Esophagus muscularis mucosa (tissue), 4 donors: ENCODE measurements around the gene DLG1.

Experiments
- CTCF ChIP-seq, 3 experiments: fragments of 200-600 bp in 2 of 3; fragments of 450-650 bp in 1 of 3; sonication (generic) in 2 of 3; IDR thresholded peaks; one replicate each; pipeline ENCODE4 v1.5.1; 2017 to 2019; ENCODE audit warnings: antibody characterized with exemption in 3 of 3, mild to moderate bottlenecking in 2 of 3, moderate library complexity in 1 of 3
- EP300 ChIP-seq: sonication (generic); formaldehyde crosslinking; IDR thresholded peaks from one replicate; pipeline ENCODE4 v1.6.1; 2017; ENCODE audit warnings: antibody characterized with exemption
- POLR2A ChIP-seq: fragments of 450-650 bp; IDR thresholded peaks from one replicate; pipeline ENCODE4 v1.6.1; 2017; ENCODE audit warnings: antibody characterized with exemption, moderate library complexity, mild to moderate bottlenecking, low read depth

GRCh38 chr3:197229178-197229577 lies 69.2 kb downstream of the DLG1 start:
- no peak for TF ChIP-seq POLR2A
- TF ChIP-seq EP300 = no peak
- TF ChIP-seq CTCF (IDR thresholded peaks at IDR 0.05) = no peak
